Muscle layer of colon (tissue), 2 donors: Measurements from ENCODE around the gene GABRB1.
A peak's percentile ranks its signal among the peaks of the same experiment; 100 is the strongest.

Source experiments
- H3K27ac ChIP-seq: one replicate; pipeline ENCODE4 v1.7.0; 2013; ENCODE audit warnings: low read depth, mild to moderate bottlenecking, low read length, moderate library complexity
- H3K27me3 ChIP-seq, 2 donors: one replicate each; pipeline ENCODE4 v1.7.0; 2013; ENCODE audit warnings: low read length in 2 of 2, mild to moderate bottlenecking in 2 of 2; ENCODE audit not compliant: insufficient read depth in 2 of 2, control insufficient read depth in 1 of 2
- H3K36me3 ChIP-seq: one replicate; pipeline ENCODE4 v1.7.0; 2013; ENCODE audit warnings: mild to moderate bottlenecking, low read length; ENCODE audit not compliant: insufficient read depth
- H3K4me1 ChIP-seq: one replicate; pipeline ENCODE4 v1.7.0; 2013; ENCODE audit warnings: mild to moderate bottlenecking, low read length; ENCODE audit not compliant: insufficient read depth
- H3K4me3 ChIP-seq, 2 donors: one replicate each; pipeline ENCODE4 v1.7.0; 2013; ENCODE audit warnings: low read length in 2 of 2, low read depth in 1 of 2, mild to moderate bottlenecking in 1 of 2, moderate library complexity in 1 of 2
- H3K9ac ChIP-seq: one replicate; pipeline ENCODE4 v1.7.0; 2013; ENCODE audit warnings: low read length
- H3K9me3 ChIP-seq: one replicate; pipeline ENCODE4 v1.7.0; 2013; ENCODE audit warnings: mild to moderate bottlenecking, low read length
- donor health status: abdominal sarcoma.
- donor health status: Adenocarcinoma of cecum.

Gene GABRB1

GRCh38 chr4:47010912-47011446, 20.4 kb upstream of the GABRB1 start:
- Histone ChIP-seq H3K9ac (no peak overlapping the region), H3K36me3 (no peaks in the 10 kb centered on the region), H3K9me3 (no peaks in the 10 kb centered on the region), H3K4me1 (no peaks in the 10 kb centered on the region), H3K4me3 (peak overlapping the region in 1 of 2 donors; percentile 26), H3K27me3 (no peaks in the 10 kb centered on the region), H3K27ac (no peak overlapping the region)

GRCh38 chr4:47012676-47013075, 18.7 kb upstream of the GABRB1 start:
- H3K36me3 ChIP-seq = no peaks in the 10 kb centered on the region
- no peak overlapping the region for H3K9ac ChIP-seq
- no peaks in the 10 kb centered on the region for H3K9me3 ChIP-seq
- no peak overlapping the region for H3K4me3 ChIP-seq
- no peaks in the 10 kb centered on the region for H3K4me1 ChIP-seq
- H3K27ac ChIP-seq = no peak overlapping the region
- no peaks in the 10 kb centered on the region for H3K27me3 ChIP-seq

- Histone ChIP-seq H3K36me3 (no peaks in the 10 kb centered on the region), H3K9ac (no peak overlapping the region), H3K4me3 (no peak overlapping the region), H3K9me3 (no peaks in the 10 kb centered on the region), H3K4me1 (no peaks in the 10 kb centered on the region), H3K27me3 (no peaks in the 10 kb centered on the region), H3K27ac (no peak overlapping the region)
Measured at GRCh38 chr4:47013373-47013772, 18.0 kb upstream of the GABRB1 start.

GRCh38 chr4:47017081-47017480, 14.3 kb upstream of the GABRB1 start:
- Histone ChIP-seq H3K27ac (no peak overlapping the region), H3K27me3 (no peaks in the 10 kb centered on the region), H3K4me3 (no peak overlapping the region), H3K9ac (no peak overlapping the region), H3K36me3 (no peaks in the 10 kb centered on the region), H3K9me3 (no peaks in the 10 kb centered on the region), H3K4me1 (no peaks in the 10 kb centered on the region)

GRCh38 chr4:47017494-47017893, 13.9 kb upstream of the GABRB1 start:
- H3K9me3 ChIP-seq = no peaks in the 10 kb centered on the region
- no peak overlapping the region for H3K9ac ChIP-seq
- H3K4me1 ChIP-seq = no peaks in the 10 kb centered on the region
- H3K4me3 ChIP-seq = no peak overlapping the region
- H3K27ac ChIP-seq = no peak overlapping the region
- H3K36me3 ChIP-seq = no peaks in the 10 kb centered on the region
- H3K27me3 ChIP-seq = no peaks in the 10 kb centered on the region

GRCh38 chr4:47031751-47032404, 511 bp downstream of the GABRB1 start:
- peak overlapping the region; percentile 30 to 47 for H3K4me3 ChIP-seq

GRCh38 chr4:47032405-47033106, 1.2 kb downstream of the GABRB1 start:
- H3K27ac ChIP-seq = no peak overlapping the region
- no peaks in the 10 kb centered on the region for H3K36me3 ChIP-seq
- no peaks in the 10 kb centered on the region for H3K9me3 ChIP-seq
- H3K27me3 ChIP-seq = peaks cover 0 to 16% of the 10 kb centered on the region in 2 donors
- H3K4me1 ChIP-seq = peaks cover 8% of the 10 kb centered on the region
- no peak overlapping the region for H3K9ac ChIP-seq
- H3K4me3 ChIP-seq = peak overlapping the region; percentile 30 to 41

More at GRCh38 chr4:47031751-47032404, 511 bp downstream of the GABRB1 start:
- no peak overlapping the region for H3K9ac ChIP-seq
- H3K36me3 ChIP-seq = no peaks in the 10 kb centered on the region
- H3K27me3 ChIP-seq = peaks cover 0 to 16% of the 10 kb centered on the region in 2 donors
- H3K27ac ChIP-seq = no peak overlapping the region
- no peaks in the 10 kb centered on the region for H3K9me3 ChIP-seq
- peaks cover 8% of the 10 kb centered on the region for H3K4me1 ChIP-seq

- Histone ChIP-seq H3K36me3 (no peaks in the 10 kb centered on the region), H3K4me1 (no peaks in the 10 kb centered on the region), H3K9ac (no peak overlapping the region), H3K27ac (no peak overlapping the region), H3K27me3 (no peaks in the 10 kb centered on the region), H3K9me3 (no peaks in the 10 kb centered on the region), H3K4me3 (no peak overlapping the region)
Measured at GRCh38 chr4:47038263-47038662, 6.9 kb downstream of the GABRB1 start.

- H3K4me1 ChIP-seq = no peaks in the 10 kb centered on the region
- H3K9me3 ChIP-seq = no peaks in the 10 kb centered on the region
- H3K36me3 ChIP-seq = no peaks in the 10 kb centered on the region
- H3K4me3 ChIP-seq = no peak overlapping the region
- H3K27me3 ChIP-seq = no peaks in the 10 kb centered on the region
- no peak overlapping the region for H3K9ac ChIP-seq
- no peak overlapping the region for H3K27ac ChIP-seq
Measured at GRCh38 chr4:47040828-47041227, 9.5 kb downstream of the GABRB1 start.

DNA sequence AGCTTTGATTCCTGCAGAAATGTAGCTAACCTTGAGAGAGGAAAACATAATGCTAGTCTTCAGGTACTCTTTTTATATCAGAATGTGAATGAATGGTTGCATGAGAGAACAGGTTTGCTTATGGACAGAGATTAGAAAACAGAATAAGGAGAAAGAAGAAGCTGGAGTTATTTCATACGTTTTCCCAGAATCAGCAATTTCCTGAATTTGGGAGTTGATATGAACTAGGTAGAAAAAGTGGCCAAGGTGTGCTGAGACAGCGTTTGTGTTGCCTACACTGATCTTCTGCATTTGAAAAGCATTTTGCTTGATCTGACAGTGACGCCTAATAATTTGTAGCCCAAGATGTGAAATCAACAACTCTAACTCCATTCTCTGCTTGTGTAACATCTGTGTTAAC, 12.5 kb downstream of the GABRB1 start:
- Histone ChIP-seq H3K27ac (no peak overlapping the region), H3K4me3 (no peak overlapping the region), H3K9me3 (no peaks in the 10 kb centered on the region), H3K36me3 (no peaks in the 10 kb centered on the region), H3K4me1 (no peaks in the 10 kb centered on the region), H3K27me3 (no peaks in the 10 kb centered on the region), H3K9ac (no peak overlapping the region)

DNA sequence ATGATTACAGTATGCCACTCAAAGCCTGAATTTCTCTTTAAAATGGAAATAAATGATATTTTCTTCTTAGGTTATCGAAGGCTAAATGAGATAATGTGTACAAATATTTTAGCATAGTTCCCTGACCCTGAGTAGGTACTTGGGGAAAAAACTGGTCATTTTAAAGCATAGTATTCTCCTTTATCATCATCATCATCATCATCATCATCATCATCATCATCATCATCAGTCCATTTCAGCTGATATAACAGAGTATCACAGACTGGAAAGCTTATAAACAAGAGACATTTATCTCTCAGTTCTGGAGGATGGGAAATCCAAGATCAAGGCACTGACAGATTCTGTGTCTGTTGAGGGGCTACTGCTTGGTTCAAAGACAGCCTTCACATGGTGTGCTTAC, 13.9 kb downstream of the GABRB1 start:
- H3K4me3 ChIP-seq = no peak overlapping the region
- no peaks in the 10 kb centered on the region for H3K4me1 ChIP-seq
- no peak overlapping the region for H3K9ac ChIP-seq
- H3K9me3 ChIP-seq = no peaks in the 10 kb centered on the region
- H3K36me3 ChIP-seq = no peaks in the 10 kb centered on the region
- H3K27me3 ChIP-seq = no peaks in the 10 kb centered on the region
- no peak overlapping the region for H3K27ac ChIP-seq
